ENCODE results near the gene DENND4B.

The DENND4B gene

GRCh38 chr1:153939476-153939875 lies 7.0 kb downstream of the DENND4B start:
- no peak for TF ChIP-seq EZH2 (IDR thresholded peaks at IDR 0.05)
- TF ChIP-seq FOXP2 (optimal IDR thresholded peaks at IDR 0.05; ENCODE audit: control extremely low read depth, extremely low read length, insufficient read depth), result no peak
- no peak for TF ChIP-seq POLR2AphosphoS5 (IDR thresholded peaks at IDR 0.05; ENCODE audit: borderline replicate concordance, low read depth, low read length)
- no peaks in the 10 kb centered on the region for H3K9me3 ChIP-seq (ENCODE audit: low read depth, low read length)
- no peak overlapping the region for H3K9ac ChIP-seq (ENCODE audit: insufficient read length)
- peaks cover 15% of the 10 kb centered on the region; the same call in 1 of the 2 replicates for H3K36me3 ChIP-seq (ENCODE audit: insufficient read depth, low read length)
- H3K27ac ChIP-seq, result no peak overlapping the region
- no peak for DNase-seq (ENCODE audit: low read depth, low spot score)
- H3K4me3 ChIP-seq, result no peak overlapping the region

GRCh38 chr1:153938996-153939395 lies 7.5 kb downstream of the DENND4B start:
- Histone ChIP-seq H3K27ac (no peak overlapping the region), H3K9me3 (ENCODE audit: low read depth, low read length) (no peaks in the 10 kb centered on the region), H3K9ac (ENCODE audit: insufficient read length) (no peak overlapping the region), H3K36me3 (ENCODE audit: insufficient read depth, low read length) (peaks cover 15% of the 10 kb centered on the region; the same call in 1 of the 2 replicates), H3K4me3 (no peak overlapping the region)
- TF ChIP-seq FOXP2 (optimal IDR thresholded peaks at IDR 0.05; ENCODE audit: control extremely low read depth, extremely low read length, insufficient read depth) (no peak), EZH2 (IDR thresholded peaks at IDR 0.05) (no peak), POLR2AphosphoS5 (IDR thresholded peaks at IDR 0.05; ENCODE audit: borderline replicate concordance, low read depth, low read length) (no peak)
- DNase-seq (ENCODE audit: low read depth, low spot score), result no peak

GRCh38 chr1:153937331-153937730 lies 9.2 kb downstream of the DENND4B start:
- Histone ChIP-seq H3K9me3 (ENCODE audit: low read depth, low read length) (no peaks in the 10 kb centered on the region), H3K36me3 (ENCODE audit: insufficient read depth, low read length) (peaks cover 19% of the 10 kb centered on the region; the same call in 1 of the 2 replicates), H3K4me3 (no peak overlapping the region), H3K27ac (no peak overlapping the region), H3K9ac (ENCODE audit: insufficient read length) (no peak overlapping the region)
- TF ChIP-seq EZH2 (IDR thresholded peaks at IDR 0.05) (no peak), FOXP2 (optimal IDR thresholded peaks at IDR 0.05; ENCODE audit: control extremely low read depth, extremely low read length, insufficient read depth) (no peak), POLR2AphosphoS5 (IDR thresholded peaks at IDR 0.05; ENCODE audit: borderline replicate concordance, low read depth, low read length) (no peak)
- no peak for DNase-seq (ENCODE audit: low read depth, low spot score)

- no peak for DNase-seq (ENCODE audit: low read depth, low spot score)
- Histone ChIP-seq H3K9ac (ENCODE audit: insufficient read length) (no peak overlapping the region), H3K36me3 (ENCODE audit: insufficient read depth, low read length) (peaks cover 19% of the 10 kb centered on the region; the same call in 1 of the 2 replicates), H3K4me3 (no peak overlapping the region), H3K9me3 (ENCODE audit: low read depth, low read length) (no peaks in the 10 kb centered on the region), H3K27ac (no peak overlapping the region)
- TF ChIP-seq FOXP2 (optimal IDR thresholded peaks at IDR 0.05; ENCODE audit: control extremely low read depth, extremely low read length, insufficient read depth) (no peak), POLR2AphosphoS5 (IDR thresholded peaks at IDR 0.05; ENCODE audit: borderline replicate concordance, low read depth, low read length) (no peak), EZH2 (IDR thresholded peaks at IDR 0.05) (no peak)
These were observed 10.3 kb downstream of the DENND4B start for GRCh38 chr1:153936011-153936802.

GRCh38 chr1:153934746-153935145 lies 11.8 kb downstream of the DENND4B start:
- TF ChIP-seq POLR2AphosphoS5 (IDR thresholded peaks at IDR 0.05; ENCODE audit: borderline replicate concordance, low read depth, low read length) (no peak), FOXP2 (optimal IDR thresholded peaks at IDR 0.05; ENCODE audit: control extremely low read depth, extremely low read length, insufficient read depth) (no peak), EZH2 (IDR thresholded peaks at IDR 0.05) (no peak)
- H3K36me3 ChIP-seq (ENCODE audit: insufficient read depth, low read length), result peaks cover 19% of the 10 kb centered on the region; the same call in 1 of the 2 replicates

GRCh38 chr1:153933955-153934354 lies 12.6 kb downstream of the DENND4B start:
- Histone ChIP-seq H3K9ac (ENCODE audit: insufficient read length) (no peak overlapping the region), H3K36me3 (ENCODE audit: insufficient read depth, low read length) (peaks cover 19% of the 10 kb centered on the region; the same call in 1 of the 2 replicates), H3K4me3 (no peak overlapping the region), H3K9me3 (ENCODE audit: low read depth, low read length) (no peaks in the 10 kb centered on the region), H3K27ac (no peak overlapping the region)
- no peak for DNase-seq (ENCODE audit: low read depth, low spot score)
- TF ChIP-seq FOXP2 (optimal IDR thresholded peaks at IDR 0.05; ENCODE audit: control extremely low read depth, extremely low read length, insufficient read depth) (no peak), POLR2AphosphoS5 (IDR thresholded peaks at IDR 0.05; ENCODE audit: borderline replicate concordance, low read depth, low read length) (no peak)

More at GRCh38 chr1:153934746-153935145, 11.8 kb downstream of the DENND4B start:
- H3K9me3 ChIP-seq (ENCODE audit: low read depth, low read length), result no peaks in the 10 kb centered on the region
- no peak overlapping the region for H3K9ac ChIP-seq (ENCODE audit: insufficient read length)
- no peak for DNase-seq (ENCODE audit: low read depth, low spot score)
- H3K4me3 ChIP-seq, result no peak overlapping the region
- H3K27ac ChIP-seq, result no peak overlapping the region

GRCh38 chr1:153933430-153933829 lies 13.1 kb downstream of the DENND4B start:
- no peaks in the 10 kb centered on the region for H3K9me3 ChIP-seq (ENCODE audit: low read depth, low read length)
- DNase-seq (ENCODE audit: low read depth, low spot score), result no peak
- no peak overlapping the region for H3K4me3 ChIP-seq
- peaks cover 19% of the 10 kb centered on the region; the same call in 1 of the 2 replicates for H3K36me3 ChIP-seq (ENCODE audit: insufficient read depth, low read length)
- no peak overlapping the region for H3K9ac ChIP-seq (ENCODE audit: insufficient read length)
- H3K27ac ChIP-seq, result no peak overlapping the region
- TF ChIP-seq POLR2AphosphoS5 (IDR thresholded peaks at IDR 0.05; ENCODE audit: borderline replicate concordance, low read depth, low read length), result no peak
- no peak for TF ChIP-seq EZH2 (IDR thresholded peaks at IDR 0.05)
- no peak for TF ChIP-seq FOXP2 (optimal IDR thresholded peaks at IDR 0.05; ENCODE audit: control extremely low read depth, extremely low read length, insufficient read depth)

GRCh38 chr1:153932156-153933131 lies 14.1 kb downstream of the DENND4B start:
- Histone ChIP-seq H3K27ac (no peak overlapping the region), H3K9me3 (ENCODE audit: low read depth, low read length) (no peaks in the 10 kb centered on the region), H3K4me3 (no peak overlapping the region), H3K36me3 (ENCODE audit: insufficient read depth, low read length) (peaks cover 19% of the 10 kb centered on the region; the same call in 1 of the 2 replicates), H3K9ac (ENCODE audit: insufficient read length) (no peak overlapping the region)
- DNase-seq (ENCODE audit: low read depth, low spot score), result no peak
- TF ChIP-seq FOXP2 (optimal IDR thresholded peaks at IDR 0.05; ENCODE audit: control extremely low read depth, extremely low read length, insufficient read depth) (no peak), EZH2 (IDR thresholded peaks at IDR 0.05) (no peak), POLR2AphosphoS5 (IDR thresholded peaks at IDR 0.05; ENCODE audit: borderline replicate concordance, low read depth, low read length) (no peak)
